Ramos (cell line): ENCODE measurements around the gene FNDC3B.

ENCODE experiments used
- in situ Hi-C: fragments of 300-500 bp; cut with MboI; formaldehyde crosslinking; loops from one replicate; pipeline ENCODE4 v1.14.3; 2022; ENCODE audit warnings: low sequenced_read_pairs; ENCODE audit not compliant: unreplicated experiment

Gene FNDC3B

DNA sequence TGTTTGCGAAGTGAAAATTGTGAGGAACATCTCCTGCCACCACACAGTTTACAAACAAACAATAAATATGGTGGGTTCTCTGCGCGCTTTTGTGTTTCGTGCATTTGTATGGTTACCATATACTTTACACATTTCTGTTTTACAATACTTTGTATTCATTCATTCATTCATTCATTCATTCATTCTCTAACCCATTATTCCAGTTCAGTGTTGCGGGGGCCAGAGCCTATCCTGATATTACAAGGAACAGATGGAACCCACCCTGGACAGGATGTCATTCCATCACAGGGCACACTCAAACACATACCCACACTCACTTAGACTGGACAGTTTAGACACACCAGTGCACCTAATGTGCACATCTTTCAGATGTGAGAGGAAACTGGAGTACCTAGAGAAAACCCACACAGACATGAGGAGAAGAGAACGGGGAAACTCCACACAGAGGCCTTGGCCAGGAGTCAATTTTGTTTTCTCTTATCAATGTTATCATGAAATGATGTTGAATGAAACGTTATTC lies 160.5 kb downstream of the FNDC3B start:
- in situ Hi-C loops = no loop called here

DNA sequence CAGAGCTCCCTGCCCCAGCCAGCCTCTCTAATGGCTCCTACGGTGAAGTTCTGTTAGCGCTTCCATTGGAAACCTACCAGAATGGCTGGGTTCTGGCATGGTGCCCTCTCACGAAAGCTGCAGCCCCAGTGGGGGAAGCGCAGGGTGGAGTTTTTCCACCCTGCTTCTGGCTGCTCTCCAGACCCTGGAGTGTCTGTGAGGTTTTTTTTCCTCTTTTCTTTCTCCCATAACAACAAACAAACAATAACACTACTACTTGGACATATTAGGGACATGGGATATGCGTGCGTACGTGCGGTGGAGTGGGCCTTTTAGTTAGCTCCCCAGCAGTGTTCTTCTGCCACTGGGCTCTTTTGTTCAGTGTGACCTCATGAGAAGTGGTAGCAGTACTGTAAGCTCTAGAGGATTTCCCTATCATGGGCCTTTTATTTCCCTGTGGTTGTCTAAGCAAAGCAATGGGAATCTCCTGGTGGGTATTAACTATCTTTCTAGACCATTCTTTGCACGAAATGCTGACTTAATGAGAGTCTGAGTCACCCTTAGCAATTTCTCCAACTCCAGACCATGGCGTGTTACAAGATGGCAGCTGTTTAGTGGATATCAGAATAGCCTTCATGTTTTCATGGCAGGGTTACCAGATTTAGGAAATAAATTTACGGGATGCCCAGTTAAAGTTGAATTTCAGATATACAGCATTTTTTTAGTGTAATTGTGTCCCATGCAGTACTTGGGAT lies 161.9 kb downstream of the FNDC3B start:
- in situ Hi-C loops = no loop called here

DNA sequence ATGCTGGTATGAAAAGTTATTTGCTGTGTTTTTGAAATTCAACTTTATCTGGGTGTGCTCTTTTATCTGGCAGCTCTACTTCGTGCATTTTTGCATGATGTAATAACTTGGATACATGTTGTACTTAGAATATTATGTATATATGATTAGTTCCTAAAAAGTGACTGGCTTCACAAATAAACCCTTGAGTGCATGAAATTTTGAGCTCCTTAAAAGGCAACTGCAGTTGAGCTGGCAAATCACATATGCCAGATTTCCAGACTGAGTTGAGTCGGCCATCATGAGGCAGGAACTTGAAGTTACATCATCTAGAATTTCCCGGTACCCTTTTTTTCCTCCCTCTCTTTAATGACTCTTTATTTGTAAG lies 162.5 kb downstream of the FNDC3B start:
- in situ Hi-C loops = no loop called here

DNA sequence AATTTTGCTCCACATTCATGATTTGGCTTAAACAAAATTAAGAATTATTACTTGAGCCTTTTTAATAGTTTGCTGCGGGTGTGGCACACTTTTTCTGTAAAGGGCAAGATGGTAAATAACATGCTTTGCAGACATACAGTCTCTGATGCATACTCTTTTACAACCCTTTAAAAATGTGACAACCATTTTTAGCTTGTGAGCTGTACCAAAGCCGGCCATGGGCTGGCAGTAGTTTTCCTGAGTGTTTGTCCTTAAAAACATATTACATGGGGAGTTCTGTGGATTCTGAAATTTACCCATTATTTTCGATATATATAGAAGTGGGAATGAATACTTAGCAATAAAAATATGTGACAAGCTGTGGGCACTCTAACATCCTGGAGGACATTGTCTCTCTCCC lies 163.4 kb downstream of the FNDC3B start:
- in situ Hi-C loops = no loop called here

DNA sequence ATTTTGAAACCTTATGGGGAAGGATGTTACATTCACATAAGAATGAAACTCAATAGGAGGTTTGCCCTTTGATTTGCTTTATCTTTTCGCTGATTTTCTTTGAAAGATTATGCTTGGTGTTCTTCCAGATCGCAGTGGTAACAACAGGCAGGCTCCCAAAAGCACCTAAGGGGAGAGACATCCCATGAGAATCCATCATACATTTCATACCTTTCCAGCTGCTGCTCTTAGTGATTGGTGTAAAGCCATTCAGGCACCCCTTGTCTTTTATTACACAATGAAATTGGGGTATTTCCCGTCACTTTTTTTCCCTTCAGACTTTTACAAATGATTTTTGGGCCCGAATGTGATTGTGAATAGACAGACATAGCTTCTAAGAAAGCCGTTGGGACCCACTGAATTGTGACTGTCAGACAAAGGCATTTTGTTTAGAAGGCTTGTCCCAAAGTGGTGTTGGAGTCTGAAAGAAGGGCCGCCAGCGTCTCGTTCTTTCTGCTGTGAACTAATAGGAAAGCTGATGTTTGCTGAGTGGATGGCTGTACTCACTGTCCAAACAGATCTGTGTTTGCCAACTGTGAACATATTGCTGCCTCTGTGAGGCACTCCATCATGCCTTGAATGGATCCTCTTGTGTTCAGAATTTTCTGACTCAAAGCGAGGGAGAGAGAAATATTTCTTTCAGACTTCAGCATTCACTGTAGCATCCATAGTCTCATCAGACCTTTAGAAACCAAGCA lies 164.3 kb downstream of the FNDC3B start:
- in situ Hi-C loops = no loop called here

DNA sequence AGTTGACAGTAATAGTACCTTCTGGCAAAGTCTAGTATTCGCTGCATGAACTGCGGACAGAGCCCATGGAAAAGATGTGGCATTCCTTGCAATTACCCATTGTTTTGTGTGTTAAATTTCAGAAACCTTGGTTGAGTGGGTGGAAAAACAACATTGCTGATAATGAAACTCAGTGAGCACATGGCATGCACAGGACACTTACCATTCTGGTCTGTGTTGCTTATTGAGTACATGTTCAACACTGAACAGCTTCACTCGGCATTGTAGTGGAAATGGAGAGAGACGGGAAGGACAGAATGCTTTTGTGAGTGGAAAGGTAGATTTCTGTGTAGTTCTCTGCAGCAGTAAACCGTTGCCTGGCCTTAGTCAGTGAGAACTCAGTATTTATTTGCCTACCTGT lies 165.3 kb downstream of the FNDC3B start:
- in situ Hi-C loops = no loop called here

DNA sequence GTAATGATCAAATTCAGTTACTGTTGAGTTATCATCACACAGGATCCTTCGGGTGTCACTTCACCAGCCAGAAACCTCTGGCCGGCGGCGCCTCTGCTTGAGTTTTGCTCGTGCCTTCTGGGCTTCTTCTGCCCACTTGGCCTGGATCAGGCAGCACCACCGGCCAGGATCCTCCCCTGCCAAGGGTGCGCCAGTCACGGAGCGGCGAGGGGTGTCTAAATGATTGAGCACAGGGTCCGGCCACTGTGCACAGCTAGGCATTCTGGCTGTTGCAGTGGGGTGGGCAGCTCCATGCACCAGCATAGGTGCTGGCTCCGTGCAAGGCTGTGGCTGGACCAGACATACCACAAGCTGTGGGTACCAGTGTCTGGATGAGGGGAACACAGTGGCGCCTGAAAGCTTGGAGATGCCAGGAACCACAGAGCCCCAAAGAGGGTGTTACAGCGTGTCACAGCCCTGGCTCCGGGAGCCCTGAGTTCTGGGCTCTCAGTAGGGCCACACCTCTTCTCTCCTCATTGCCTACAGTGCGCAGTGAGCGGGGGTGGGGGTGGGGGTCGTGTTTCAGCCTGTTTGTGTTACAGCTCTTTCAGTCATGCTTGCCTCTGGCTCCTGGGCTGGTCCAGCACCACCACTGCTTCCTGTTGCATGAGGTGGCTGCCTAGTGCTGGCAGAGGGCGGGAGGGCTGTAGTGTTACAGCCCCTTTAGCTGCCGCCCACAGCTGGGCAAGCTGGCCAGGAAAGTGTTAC lies 169.4 kb downstream of the FNDC3B start:
- in situ Hi-C loops = no loop called here

DNA sequence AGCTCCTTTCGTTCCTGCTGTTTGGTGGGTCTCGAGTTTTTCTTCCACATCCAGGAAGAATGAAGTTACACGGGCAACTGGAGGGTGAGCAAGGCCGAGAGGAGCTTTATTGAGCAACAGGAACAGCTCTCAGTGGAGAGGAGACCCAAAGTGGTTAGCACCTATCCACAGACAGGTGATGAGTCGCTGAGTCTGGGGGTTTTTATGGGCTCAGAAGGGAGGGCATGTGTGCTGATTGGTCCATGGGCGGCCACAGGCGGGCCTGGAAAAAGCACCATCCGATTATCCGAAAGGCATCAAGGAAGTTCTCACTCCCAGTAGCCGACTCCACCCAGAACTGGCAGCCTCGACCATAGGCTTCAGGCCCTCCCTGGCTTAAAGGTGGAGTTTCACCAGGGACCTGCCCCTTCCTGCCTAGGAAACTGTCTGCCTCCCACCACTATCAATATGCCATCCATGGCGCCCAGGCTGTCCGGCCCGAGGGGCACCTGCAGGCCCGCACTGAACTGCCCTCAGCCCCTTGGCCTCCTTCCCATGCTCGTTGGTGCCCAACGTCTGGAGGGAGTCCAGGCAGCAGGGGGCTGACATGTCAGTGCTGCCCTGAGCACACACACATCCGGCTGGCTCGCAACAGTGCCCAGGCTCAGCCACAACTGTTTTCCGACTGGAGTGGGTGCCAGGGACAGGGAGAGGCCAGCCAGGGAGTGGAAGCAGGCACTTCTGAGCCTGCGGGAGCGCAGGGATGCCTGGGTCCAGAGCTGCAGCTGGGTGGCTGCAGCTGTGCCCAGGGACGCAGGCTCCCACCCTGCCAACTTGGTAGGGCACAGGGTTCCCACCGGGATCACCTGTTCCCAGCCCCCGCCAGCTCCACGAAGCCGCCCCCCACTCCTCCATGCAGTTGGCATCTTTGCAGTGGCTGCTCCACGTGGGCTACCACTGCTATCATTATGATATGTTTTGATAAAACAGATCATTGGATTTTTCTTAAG lies 170.2 kb downstream of the FNDC3B start:
- in situ Hi-C loops = no loop called here

DNA sequence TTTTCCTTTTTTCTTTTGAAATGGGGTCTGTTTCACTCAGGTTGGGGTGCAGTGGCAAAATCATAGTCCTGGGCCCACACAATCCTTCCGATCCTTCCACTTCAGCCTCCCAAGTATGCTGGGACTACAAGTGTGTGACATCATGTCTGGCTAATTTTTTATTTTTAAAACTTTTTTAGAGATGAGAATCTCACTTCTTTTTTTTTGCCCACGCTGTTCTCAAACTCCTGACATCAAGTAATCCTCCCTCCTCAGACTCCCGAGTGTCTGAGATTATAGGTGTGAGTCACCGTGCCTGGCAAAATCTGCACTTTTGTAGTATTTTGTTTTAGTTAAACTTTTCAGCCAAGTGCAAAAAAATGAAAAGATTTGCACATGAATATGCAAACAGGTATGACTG lies 171.0 kb downstream of the FNDC3B start:
- in situ Hi-C loops = no loop called here

DNA sequence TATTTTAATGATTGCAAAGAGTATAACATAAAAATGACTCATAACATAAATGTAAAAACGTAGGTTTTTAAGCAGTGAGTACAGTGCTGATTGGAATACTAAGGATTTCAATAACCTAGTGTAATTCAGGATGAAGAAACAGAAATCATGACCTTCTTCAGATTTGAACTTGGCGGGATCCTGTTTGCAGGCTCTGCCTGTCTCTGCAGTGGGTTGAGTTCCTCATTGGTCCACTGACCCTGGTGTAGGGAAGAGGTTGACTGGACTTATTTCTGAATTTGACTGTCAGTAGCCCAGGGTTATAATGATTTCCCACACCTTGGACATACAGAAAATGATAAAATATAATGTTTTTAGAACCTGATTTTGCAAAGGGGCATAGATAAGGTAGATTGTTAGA lies 171.7 kb downstream of the FNDC3B start:
- in situ Hi-C loops = no loop called here

DNA sequence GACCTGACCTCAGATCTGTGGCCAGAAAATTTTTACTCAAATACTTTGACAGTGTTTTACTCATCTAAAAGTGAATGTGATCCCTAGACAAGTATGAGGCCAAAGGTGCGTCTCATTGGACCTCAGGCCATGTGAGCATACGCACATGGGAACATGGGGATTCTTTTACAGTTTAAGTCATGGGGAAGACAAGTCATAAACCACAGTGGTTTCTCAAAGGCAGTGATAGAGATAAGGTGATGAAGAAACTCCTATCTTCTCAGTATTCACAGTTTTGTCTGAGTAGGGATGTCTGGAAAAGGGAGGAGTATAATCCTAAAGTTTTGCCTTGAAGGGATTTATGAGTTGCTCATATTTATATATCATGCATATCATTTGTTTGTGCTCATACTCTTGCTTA lies 173.8 kb downstream of the FNDC3B start:
- in situ Hi-C loops = no loop called here

DNA sequence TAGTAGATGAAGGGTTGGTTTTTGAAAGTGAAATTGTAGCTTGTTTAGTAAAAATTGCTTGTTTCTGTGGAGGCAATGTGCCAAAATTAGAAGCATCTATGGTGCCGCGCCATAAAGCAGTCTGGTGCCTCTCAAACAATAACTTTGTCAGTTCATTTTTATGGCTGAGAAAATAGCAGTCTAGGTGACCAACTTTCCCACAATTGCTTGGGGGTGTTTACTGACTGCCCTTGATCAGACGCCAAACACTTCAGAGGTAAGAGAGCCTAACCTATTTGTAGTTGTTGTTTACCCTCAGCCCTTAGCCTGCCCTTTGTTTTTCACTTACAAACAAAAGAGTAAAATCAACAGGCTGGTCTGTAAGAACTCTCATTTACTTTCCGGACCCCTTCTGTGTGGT lies 174.5 kb downstream of the FNDC3B start:
- in situ Hi-C loops = no loop called here

DNA sequence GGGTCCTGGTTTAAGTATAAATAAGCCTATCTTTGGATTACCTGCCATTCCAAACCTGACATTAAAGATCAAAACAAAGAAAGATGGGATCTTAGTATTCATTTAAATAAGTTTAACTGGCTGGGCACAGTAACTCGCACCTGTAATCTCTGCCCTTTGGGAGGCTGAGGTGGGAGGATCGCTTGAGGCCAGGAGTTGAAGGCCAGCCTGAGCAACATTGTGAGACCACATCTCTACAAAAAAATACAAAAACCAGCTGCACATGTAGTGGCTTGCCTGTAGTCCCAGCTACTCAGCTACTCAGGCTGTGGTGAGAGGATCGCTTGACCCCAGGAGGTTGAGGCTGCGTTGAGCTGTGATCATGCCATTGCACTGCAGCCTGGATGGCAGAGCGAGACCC lies 176.9 kb downstream of the FNDC3B start:
- in situ Hi-C loops = no loop called here

DNA sequence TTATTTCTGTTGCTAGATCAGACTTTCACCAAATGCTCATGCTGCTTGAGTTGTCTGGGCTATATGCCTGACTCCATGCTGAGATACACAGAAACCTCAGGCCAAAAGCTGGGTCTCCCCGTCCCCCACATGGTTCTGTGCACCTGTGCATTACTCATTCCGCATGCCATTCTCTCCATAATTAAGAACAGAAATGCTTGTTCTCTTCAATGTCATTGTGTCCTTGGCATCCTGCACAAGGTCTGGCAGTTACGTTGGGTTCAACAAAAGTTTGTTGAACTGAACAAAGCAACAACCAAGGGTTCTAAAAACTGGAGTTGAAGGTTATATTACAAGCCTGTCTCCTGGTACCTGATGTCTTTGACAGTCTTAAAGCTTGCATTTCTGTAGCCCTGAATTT lies 177.5 kb downstream of the FNDC3B start:
- in situ Hi-C loops = no loop called here

DNA sequence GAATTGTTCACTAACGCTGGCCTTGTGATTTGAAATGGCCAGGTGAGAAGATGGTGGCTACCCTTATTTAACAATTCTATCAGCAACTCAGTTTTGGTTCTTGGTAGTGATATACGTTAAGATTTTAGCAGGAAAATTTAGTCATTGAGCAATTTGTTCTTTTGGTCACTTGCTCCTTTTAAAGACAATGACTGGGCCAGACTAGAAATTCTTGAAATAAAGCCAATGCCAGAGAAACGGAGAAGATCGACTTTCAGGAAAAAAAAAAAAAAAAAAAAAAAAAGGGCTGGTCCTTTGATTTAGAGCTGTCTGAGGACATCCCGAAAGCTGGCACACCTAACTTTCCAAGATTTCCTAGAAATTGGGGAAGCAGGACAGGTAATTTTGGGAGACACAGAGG lies 178.5 kb downstream of the FNDC3B start:
- in situ Hi-C loops = no loop called here

DNA sequence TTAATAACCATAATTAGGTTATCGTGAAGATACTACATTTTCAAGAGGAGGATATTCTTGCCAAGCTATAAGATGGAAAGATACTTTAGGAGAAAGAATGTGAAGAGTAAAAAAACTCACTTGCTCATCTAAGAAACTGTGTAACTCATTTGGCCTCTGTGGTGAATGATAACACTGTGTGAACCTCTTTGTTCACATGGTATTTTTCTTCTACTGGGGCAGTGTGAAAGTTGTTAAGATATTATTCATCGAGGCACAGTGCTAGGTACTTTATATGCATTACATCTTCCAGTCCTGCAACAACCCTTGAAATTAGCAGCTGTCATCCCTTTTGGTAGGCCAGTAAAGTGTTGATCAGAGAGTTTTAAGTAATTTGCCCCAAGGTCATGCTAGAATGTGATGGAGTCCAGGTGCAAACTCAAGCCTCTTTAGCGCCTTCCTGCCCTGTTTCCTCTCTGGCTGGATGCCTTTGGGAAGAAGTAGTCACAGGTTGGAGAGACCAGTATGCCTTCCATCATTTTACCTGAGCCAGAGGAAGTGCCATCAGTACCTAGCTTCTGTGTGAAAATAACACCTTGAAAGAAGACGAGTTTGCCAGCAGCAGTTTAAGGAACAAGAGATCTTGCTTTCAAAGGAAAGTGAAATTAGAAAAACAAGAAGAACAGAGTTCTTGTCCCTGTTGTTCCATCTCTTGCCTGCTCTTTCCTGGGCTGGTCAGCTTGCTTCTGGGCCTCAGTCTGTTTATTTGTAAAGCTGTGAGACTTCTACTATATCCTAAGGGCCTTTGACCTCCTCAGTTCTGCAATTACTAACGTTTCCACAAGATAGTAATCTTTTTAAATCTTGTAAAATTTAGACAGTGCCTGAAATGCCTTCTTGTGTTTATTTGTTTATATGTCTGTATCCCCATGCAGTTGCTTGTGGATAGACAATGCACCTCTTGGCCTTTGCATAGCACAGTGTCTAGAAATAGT lies 179.3 kb downstream of the FNDC3B start:
- in situ Hi-C loops = no loop called here

DNA sequence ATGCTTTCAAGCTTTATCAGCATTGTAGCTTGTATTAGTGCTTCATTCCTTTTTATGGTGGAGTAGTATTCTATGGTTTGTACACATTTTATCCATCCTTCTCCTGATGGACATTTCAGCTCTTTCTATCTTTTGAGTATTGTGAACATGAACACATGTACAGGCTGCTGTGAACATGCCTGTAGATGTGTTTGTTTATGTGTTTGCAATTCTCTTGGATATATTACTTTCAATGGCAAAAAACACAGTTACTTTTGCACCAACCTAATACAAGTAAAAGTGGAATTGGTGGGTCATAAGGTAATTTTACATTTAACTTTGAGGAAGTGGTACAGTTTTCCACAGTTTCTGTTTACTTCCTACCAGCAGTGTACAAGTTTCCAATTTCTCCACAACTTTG lies 180.4 kb downstream of the FNDC3B start:
- in situ Hi-C loops = no loop called here

DNA sequence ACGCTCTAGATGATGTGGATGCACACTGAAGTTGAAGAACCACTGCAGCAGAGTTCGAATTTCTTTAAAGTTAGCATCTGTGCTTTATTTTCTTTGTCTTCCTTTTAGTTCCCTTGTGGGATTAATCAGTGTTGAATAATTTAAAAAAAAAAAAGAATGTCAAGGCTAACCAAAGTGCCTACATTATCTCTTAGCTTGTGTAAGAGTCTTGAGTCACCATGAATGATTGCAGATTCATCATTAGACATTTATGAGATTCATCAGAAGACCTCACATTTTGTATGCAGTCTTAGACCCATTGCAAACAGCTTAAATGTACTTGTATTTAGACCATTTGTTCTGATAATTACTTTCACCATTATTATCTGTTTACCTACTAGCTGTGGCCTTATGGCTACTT lies 182.2 kb downstream of the FNDC3B start:
- in situ Hi-C loops = no loop called here
